Measurements from ENCODE around the gene MACROD2. TPM values are rescaled to one million over a fixed set of nuclear protein-coding genes. Genes with fewer than 3 reads are reported as not detected.

The MACROD2 gene
- total RNA-seq, 1 donor from 2014 or later: 6.7 TPM

DNA sequence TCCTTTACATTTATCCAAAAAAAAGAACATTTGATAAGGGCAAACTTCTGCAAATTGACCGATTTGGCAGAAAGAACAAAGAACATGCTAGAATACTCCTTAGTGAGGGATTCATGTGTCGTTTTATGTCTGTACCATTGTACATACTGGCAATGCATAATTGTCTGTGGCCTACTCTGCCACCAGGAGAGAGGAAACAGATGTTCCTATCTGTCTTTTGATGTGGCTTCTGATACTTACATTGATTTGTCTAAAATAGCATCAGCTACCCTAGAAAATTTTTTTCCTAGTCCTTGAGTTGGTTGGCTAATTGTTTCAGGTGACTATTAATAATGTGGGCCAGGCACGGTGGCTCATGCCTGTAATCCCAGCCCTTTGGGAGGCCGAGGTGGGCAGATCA lies 1923.8 kb downstream of the MACROD2 start:
- Mint-ChIP-seq H3K36me3 (no peaks in the 10 kb centered on the region), H3K27me3 (peaks cover 18% of the 10 kb centered on the region), H3K4me1 (ENCODE audit: unreplicated experiment) (peaks cover 16% of the 10 kb centered on the region), H3K9me3 (peaks cover 3% of the 10 kb centered on the region), H3K27ac (no peak overlapping the region), H3K4me3 (no peak overlapping the region)
- DNase-seq (ENCODE audit: extremely low spot score, unreplicated experiment): no peak
- TF ChIP-seq, protein P1, sequence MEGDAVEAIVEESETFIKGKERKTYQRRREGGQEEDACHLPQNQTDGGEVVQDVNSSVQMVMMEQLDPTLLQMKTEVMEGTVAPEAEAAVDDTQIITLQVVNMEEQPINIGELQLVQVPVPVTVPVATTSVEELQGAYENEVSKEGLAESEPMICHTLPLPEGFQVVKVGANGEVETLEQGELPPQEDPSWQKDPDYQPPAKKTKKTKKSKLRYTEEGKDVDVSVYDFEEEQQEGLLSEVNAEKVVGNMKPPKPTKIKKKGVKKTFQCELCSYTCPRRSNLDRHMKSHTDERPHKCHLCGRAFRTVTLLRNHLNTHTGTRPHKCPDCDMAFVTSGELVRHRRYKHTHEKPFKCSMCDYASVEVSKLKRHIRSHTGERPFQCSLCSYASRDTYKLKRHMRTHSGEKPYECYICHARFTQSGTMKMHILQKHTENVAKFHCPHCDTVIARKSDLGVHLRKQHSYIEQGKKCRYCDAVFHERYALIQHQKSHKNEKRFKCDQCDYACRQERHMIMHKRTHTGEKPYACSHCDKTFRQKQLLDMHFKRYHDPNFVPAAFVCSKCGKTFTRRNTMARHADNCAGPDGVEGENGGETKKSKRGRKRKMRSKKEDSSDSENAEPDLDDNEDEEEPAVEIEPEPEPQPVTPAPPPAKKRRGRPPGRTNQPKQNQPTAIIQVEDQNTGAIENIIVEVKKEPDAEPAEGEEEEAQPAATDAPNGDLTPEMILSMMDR (conservative IDR thresholded peaks at IDR 0.05): no peak

DNA sequence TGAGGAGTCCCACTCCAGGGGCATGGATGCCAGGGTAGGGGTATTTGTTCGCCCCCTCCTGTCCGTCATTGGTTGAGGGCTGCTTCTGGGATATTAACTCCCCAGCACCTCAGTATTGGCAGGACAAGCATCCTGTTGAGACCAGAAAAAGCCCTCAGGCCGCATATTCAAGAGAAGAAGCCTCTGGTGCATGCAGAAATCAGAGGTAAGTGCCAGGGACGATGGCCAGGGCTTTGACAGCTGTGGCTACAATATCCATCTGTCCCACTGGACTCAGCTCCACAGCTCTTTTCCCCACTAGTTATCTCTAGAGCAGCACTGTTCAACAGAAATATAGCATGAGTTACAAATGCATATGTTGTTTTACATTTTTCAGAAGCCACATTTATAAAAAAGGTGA lies 1926.6 kb downstream of the MACROD2 start:
- peaks cover 3% of the 10 kb centered on the region for H3K36me3 Mint-ChIP-seq
- no peak for DNase-seq (ENCODE audit: extremely low spot score, unreplicated experiment)
- peaks cover 14% of the 10 kb centered on the region for H3K27me3 Mint-ChIP-seq

DNA sequence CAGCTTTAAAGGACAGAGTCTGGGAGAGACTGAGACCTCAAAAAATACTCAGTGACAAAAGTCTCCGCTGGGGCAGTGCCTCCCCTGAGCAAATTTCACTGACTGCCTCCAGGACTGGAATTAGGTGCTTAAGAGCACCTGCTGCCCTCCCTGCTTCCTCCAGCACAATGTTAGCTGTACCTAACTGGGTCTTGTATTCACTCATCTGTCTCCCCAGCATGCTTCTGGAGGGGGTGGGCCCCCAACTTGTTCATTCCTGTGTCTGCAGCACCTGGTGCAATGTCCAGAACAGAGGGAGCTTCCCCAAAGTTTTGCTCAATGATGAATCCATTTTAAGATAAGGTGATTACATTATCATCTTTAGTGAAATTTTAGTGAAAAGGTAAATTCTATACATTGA lies 1927.2 kb downstream of the MACROD2 start:
- peaks cover 4% of the 10 kb centered on the region for H3K4me1 Mint-ChIP-seq (ENCODE audit: unreplicated experiment)
- peaks cover 3% of the 10 kb centered on the region for H3K36me3 Mint-ChIP-seq
- H3K27ac Mint-ChIP-seq: no peak overlapping the region
- H3K27me3 Mint-ChIP-seq: peaks cover 13% of the 10 kb centered on the region
- H3K4me3 Mint-ChIP-seq: no peak overlapping the region
- DNase-seq (ENCODE audit: extremely low spot score, unreplicated experiment): no peak
- TF ChIP-seq, protein P1 (conservative IDR thresholded peaks at IDR 0.05): no peak
- H3K9me3 Mint-ChIP-seq: peaks cover 6% of the 10 kb centered on the region

More for the DNA sequence above, 1926.6 kb downstream of the MACROD2 start:
- TF ChIP-seq, protein P1 (conservative IDR thresholded peaks at IDR 0.05): no peak
- H3K4me1 Mint-ChIP-seq (ENCODE audit: unreplicated experiment): peaks cover 11% of the 10 kb centered on the region
- no peak overlapping the region for H3K4me3 Mint-ChIP-seq
- H3K9me3 Mint-ChIP-seq: peaks cover 6% of the 10 kb centered on the region
- H3K27ac Mint-ChIP-seq: no peak overlapping the region

DNA sequence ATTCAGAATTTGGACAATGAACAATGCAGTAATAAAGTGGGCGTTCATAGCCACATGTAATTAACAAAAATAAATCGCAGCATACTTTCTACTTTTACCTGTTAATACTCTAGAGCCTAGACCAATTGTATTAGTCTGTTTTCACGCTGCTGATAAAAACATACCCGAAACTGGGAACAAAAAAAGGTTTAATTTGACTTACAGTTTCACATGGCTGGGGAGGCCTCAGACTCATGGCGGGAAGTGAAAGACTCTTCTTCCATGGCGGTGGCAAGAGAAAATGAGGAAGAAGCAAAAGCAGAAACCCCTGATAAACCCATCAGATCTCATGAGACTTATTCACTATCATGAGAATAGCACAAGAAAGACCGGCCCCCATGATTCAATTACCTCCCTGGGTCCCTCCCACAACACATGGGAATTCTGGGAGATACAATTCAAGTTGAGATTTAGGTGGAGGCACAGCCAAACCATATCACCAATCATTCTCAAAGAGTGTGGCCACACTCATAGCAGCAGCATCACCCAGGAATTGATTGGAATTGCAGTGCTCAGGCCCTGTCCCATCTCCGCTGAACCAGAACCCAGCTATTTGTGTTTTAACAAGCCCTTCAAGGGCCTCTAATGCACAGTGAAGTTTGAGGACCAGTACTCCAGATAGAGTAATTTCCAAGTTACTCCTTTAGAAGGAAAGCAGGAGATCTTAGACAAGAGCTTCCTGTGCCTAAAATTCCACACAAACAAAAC lies 1927.9 kb downstream of the MACROD2 start:
- H3K27me3 Mint-ChIP-seq: peaks cover 13% of the 10 kb centered on the region
- no peak overlapping the region for H3K27ac Mint-ChIP-seq
- no peaks in the 10 kb centered on the region for H3K4me1 Mint-ChIP-seq (ENCODE audit: unreplicated experiment)
- peaks cover 6% of the 10 kb centered on the region for H3K9me3 Mint-ChIP-seq
- TF ChIP-seq, protein P1 (conservative IDR thresholded peaks at IDR 0.05): no peak
- H3K4me3 Mint-ChIP-seq: no peak overlapping the region
- no peak for DNase-seq (ENCODE audit: extremely low spot score, unreplicated experiment)
- peaks cover 3% of the 10 kb centered on the region for H3K36me3 Mint-ChIP-seq

DNA sequence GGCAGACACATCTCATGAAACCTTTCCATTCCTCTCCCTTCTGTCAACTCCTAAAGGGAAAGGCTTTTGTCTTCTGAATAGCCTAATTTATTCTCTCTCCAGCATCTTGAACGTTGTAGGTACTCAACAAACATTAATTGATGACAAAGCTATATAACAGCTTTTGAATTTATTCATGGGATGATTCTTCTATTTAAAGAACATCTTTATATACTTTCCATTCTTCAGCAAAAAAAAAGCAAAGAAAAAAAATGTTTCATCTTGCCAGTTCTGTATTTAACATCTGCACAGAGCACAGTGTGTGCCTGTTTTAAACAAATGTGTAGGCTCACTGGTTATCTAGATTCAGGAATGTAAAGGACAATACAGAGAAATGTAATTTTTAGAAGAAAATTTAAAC lies 1929.2 kb downstream of the MACROD2 start:
- no peak overlapping the region for H3K27ac Mint-ChIP-seq
- no peak for DNase-seq (ENCODE audit: extremely low spot score, unreplicated experiment)
- H3K9me3 Mint-ChIP-seq: peaks cover 6% of the 10 kb centered on the region
- H3K4me3 Mint-ChIP-seq: no peak overlapping the region
- H3K27me3 Mint-ChIP-seq: peaks cover 13% of the 10 kb centered on the region
- H3K36me3 Mint-ChIP-seq: peaks cover 3% of the 10 kb centered on the region
- TF ChIP-seq, protein P1 (conservative IDR thresholded peaks at IDR 0.05): no peak
- H3K4me1 Mint-ChIP-seq (ENCODE audit: unreplicated experiment): no peaks in the 10 kb centered on the region
